HG02885 (cell line): Measurements from ENCODE around the gene NAV1.
"Not testable (repeated sequence)": the region's sequence is repeated elsewhere in the genome, so short reads cannot be mapped to it uniquely, and the experiment has no call there.

Experiments used
- ATAC-seq: cut with Tn5 transposase; IDR thresholded peaks from one replicate; pipeline ENCODE4 v1.9.1; 2021; ENCODE audit warnings: mild to moderate bottlenecking; ENCODE audit not compliant: unreplicated experiment, poor library complexity

The NAV1 gene

GRCh38 chr1:201518071-201518470, 20.9 kb upstream of the NAV1 start:
- no peak for ATAC-seq

GRCh38 chr1:201520046-201520575, 18.8 kb upstream of the NAV1 start:
- ATAC-seq, result not testable (repeated sequence)

GRCh38 chr1:201525193-201525778, 13.6 kb upstream of the NAV1 start:
- no peak for ATAC-seq

DNA sequence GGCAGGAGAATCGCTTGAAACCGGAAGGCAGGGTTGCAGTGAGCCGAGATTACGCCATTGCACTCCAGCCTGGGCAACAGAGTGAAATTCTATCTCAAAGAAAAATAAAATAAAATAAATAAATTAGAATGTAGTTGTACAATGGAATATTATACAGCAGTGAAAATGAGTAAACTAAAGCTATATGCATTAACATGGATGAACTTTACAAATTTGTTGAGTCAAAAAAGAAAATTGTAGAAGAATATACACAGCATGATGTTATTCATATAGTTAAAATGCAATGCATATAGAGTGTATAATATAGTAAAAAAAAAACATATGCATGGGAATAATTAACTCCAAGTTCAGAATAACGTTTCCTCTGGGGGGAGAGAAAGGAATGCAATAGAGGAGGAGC, 11.0 kb upstream of the NAV1 start:
- ATAC-seq, result no peak

GRCh38 chr1:201528631-201529252, 10.2 kb upstream of the NAV1 start:
- no peak for ATAC-seq

- ATAC-seq, result no peak
Observed at GRCh38 chr1:201530741-201531531, 8.0 kb upstream of the NAV1 start.

GRCh38 chr1:201531551-201532425, 7.1 kb upstream of the NAV1 start:
- no peak for ATAC-seq

GRCh38 chr1:201533836-201534235, 5.1 kb upstream of the NAV1 start:
- ATAC-seq, result no peak

- ATAC-seq, result no peak
Observed at GRCh38 chr1:201535046-201535918, 3.6 kb upstream of the NAV1 start.

DNA sequence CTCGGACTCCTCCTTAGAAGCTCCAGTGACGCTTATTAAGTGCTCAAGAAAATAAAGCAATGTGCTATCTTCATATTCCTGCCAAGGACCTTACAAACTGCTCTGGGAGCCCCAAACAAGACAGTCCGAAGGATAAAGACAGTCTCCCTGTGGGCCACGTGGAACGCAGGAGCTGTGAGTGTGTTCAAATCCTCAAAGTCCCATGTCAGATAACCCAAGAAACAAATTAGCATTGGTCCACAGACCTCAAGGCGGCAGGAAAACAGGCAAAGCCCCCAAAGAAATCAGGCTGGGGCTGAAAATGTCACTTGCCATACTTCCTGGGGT, 3.0 kb upstream of the NAV1 start:
- no peak for ATAC-seq

DNA sequence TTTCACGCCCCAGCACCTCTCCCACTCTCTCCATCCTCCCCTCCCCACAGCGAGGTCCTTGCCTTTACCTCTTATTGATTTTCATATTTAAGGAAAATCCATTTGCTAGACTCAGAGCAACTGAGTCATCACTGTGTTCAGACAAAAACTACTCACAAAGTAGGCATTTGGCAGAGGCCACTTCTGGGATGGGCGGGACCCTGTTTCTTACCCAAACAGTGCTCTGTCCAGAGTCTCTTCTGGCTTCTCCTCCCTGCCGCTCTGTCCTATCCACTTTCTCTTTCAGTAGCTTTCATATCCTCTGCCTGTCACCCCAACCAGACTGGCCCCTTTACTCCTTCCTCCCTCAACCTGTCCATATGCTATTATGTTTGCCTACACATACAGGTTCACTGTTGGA, 2.4 kb upstream of the NAV1 start:
- no peak for ATAC-seq

DNA sequence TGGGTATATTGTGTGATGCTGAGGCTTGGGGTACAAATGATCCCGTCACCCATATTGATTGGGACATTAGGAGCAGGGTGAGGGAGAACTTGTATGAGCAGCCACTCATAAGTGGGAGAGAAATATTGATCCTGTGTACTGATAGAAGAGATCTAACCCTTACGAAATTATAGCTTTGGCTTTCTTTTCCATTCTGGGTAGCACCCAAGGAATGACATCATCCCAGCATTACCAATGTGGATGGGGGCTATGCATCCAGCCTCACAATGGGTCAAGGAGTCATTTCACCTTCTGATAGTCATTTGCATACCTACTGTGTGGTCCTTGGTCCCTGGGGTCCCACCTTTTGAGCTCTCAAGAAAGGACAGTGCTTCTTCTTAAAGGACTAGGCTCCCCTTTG, 1.9 kb upstream of the NAV1 start:
- no peak for ATAC-seq

DNA sequence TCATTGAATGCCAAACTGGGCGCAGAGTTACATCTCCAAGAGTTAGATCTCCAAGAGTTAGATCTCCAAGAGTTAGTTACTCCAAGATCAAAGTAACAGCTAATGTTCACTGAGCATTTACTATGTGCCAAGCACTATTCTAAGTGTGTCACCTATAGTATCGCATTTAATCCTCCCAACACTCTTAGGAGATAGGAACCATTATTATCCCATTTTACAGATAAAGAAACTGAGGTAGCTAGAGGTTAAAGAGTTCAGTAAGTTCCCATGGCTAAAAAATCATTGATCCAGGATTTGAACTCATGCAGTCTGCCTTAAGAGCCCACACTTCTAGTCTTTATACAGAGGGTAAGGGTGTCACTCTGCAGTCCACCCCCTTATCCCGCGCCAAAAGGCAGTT, 1.5 kb upstream of the NAV1 start:
- no peak for ATAC-seq

DNA sequence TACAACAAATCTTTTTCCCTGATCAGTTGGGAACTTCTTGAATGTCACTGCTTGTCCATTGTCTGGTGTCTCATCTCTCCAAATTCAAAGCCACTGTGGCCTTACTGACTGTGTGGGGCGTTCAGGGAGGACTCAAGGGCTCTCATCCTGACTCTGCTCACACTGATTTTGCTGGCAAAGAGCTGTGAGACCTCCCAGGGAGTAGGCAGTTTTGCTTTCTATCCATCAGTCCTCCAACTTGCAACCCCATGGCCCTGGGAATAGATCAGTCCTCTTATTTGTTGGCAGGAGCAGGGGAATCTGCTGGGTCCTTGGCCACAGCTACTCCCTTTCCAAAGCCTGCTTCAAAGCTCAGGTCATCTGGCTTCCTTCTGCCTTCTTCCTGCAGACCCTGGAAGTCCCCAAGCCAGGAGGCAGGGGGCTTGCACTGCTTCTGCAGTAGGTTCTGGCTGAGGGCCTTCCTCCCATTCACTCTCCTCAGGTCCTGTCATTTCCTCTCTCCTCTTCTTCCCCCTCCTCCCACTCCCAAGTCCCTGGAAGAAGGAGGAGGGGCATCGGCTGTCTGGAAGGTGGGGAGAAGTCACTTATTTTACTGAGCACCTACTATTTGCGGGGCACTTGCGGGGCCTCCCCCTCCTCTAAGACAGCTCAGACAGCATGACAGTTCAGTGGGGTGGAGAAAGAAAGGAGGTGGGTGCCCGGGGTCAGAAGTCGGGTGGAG, 876 bp upstream of the NAV1 start:
- ATAC-seq, result no peak

- no peak for ATAC-seq
Observed at GRCh38 chr1:201539561-201540431, 869 bp downstream of the NAV1 start.

- no peak for ATAC-seq
Observed at GRCh38 chr1:201540846-201541735, 2.2 kb downstream of the NAV1 start.
